ENCODE measurements around the gene FOSL2.
A peak's percentile ranks its signal among the peaks of the same experiment; 100 is the strongest.
"Not testable (repeated sequence)": the region's sequence is repeated elsewhere in the genome, so short reads cannot be mapped to it uniquely, and the experiment has no call there.

Gene FOSL2

DNA sequence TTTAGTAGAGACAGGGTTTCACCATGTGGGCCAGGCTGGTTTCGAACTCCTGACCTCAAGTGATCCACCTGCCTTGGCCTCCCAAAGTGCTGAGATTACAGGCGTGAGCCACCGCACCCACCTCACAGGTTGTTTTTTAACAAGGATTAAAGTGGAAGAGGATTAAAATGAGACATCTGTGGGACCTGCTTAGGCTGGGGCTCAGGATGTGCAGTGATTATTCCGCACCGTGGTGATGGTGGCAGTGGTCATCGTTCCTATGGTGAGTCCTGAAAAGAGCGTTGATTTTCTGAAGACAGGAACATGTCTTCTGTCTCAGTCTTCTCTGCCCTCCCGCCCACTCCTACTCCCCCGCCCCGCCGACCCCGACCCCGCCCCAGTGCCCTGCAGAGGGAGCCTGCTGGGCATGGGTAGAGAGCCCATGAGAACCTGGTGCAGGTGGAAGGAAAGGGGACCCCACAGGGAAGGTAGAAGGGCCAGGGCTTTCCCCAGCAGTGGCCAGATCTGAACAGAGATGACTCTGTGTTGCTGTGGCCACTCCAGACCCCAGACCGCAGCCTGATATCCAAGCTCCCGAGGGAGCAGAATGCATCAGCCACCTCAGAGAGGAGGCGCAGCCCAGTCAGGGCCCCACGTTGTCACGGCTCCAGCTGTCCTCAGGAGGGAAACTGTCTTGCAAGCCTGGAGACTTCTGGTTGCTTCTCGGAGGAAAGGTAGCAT, 34.5 kb upstream of the FOSL2 start:
- no peak for DNase-seq

DNA sequence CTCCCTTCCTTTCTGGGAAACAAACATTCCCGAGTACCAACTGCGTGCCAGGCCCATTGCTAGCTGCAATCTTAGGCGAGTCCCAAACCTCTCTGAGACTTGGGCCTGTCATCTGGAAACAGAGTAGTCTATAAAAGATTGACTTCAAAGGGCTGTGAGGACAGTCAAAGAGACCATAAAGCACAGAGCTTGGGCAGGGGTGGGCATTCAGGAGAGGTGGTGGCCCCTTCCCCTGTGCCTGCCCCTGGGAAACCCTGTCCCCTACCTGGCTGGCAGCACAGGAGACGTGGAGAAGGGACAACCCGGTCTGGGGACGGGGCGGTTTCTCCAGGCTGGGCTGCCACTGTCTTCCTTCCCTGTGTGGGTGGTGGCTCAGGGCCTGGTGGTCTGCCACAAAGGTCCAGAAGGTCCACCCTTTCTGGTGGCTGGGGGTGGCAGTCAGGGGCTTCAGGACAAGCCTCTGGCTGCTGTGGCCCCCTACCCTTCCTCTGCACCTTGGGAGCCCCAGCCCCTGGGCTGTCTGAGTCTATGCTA, 33.9 kb upstream of the FOSL2 start:
- DNase-seq, result no peak

DNA sequence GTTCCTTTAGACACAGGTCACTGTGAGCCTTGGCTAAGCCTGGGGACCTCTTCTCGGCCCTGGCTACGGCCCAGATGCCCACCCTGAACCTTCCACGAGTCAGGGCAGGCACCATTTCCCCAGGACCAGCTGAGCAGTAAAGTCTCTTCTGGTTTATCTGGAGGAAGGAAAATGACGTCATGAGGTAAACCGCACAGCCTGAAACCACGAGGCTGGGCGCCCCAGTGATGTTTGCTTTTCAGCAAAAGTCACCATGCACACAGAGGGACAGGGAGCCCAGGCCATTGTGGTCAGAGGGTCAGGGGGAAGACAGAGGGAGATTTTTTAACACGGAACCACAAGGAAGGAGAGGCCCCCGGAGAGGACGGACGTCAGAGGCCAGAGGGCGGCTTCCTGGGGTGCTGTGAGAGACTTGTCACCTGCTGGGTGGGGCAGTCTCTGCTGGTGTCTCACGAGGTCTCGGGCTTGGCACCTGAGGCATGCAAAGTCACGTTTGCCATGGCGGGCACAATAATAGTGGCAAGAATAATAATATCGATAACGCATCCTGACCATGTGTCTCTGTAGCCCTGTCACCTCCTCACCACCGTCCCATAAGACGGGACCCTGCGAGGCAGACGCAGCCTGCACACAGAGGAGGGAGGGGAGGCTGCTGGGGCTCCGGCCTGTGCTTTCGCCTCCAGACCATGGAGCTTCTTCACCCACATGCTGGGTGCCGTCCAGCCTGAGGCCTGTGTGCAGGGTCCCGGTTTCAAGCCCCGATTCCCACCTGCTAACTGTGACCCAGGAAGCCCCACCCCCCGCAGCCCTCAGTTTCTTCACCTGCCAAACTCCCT, 33.2 kb upstream of the FOSL2 start:
- DNase-seq, result peak; percentile 84

DNA sequence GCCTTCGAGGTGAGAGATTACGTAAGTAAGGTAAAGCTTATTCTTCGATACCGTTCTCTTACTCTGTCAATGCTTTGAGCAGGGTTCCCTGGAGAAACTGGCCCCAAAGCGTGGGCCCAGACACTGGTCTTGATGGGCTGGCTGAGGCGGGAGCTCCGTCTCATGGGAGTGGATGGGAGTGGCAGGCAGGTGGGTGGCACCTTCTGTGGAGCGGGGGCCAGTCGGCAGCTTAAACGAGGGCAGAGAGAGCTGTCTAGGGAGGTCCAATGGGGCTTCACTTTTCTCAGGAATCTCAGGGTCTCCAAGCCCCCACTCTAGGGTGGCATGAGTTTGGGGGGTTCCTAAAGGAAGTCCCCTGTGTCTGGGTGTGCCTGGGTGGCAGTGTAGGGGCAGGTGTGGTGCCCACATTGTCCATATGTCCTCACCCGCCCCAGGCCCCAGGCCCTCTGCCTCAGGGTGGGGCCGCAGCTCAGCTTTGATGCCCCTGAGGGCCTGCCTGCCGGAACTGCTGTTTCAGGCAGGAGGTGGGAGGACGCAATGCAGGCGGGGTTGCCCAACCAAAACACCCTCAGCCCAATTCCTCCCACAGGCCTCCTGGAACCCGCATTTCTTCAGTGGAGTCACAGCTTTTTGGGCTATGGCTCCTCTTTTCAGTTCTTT, 32.5 kb upstream of the FOSL2 start:
- no peak for DNase-seq

DNA sequence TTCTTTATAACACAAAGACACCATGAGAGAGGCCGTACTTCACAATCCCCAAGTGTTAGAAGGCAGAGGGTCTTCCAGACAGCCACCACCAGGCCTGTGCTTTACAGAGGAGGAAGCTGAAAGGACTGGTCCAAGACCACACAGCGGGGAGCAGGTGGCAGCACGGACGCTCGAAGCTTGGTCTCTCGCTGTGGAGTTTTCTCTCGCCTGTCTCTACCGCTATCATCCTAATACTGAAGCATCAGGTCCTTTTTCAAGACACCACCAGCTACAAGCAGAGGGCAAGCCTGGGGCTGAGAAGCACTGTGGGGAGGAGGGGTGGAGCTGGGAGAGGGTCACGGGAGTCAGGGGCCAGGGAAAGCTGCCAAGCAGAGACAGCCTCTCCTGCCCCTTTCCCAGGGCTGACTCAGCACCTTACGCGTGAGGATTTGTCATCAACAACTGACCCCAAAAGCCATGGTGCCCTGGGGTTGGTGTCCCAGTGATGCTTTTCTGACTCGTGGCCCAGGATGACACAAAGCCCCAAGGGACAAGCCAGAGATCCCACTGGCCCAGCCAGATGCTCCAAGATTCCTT, 31.9 kb upstream of the FOSL2 start:
- DNase-seq, result no peak

DNA sequence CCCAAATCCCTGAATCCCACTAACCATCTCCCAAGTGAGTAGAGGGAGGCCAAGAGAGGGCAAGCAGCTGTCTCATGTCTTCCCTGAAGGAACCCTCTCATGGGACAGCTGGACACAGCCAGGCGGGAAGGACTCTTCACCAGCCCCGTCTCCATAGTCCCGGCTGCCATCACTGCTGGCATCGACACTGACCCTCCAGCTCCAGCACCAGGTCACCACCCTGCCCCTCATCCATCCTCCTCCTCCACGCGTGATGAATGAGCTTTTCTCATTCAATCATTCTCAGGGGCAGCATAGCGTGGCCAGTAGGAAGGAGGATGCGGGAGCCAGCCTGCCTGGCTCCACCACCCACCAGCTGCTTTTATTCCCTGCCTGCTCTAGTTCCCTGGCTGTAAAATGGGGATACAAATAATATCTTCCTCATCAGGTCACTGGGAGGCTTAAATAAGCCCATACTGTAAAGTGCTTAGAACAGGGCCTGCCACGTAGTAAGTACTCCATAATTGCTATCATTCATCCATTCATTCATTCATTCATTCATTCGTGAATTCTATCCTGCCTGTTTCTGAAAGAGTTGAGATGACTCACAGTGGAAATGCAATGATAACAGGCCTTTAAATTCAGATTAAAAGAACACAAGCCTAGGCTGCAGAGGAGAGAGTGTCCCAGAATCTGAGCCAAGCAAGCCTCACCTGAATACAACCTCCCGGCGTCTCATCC, 30.5 kb upstream of the FOSL2 start:
- DNase-seq, result no peak

DNA sequence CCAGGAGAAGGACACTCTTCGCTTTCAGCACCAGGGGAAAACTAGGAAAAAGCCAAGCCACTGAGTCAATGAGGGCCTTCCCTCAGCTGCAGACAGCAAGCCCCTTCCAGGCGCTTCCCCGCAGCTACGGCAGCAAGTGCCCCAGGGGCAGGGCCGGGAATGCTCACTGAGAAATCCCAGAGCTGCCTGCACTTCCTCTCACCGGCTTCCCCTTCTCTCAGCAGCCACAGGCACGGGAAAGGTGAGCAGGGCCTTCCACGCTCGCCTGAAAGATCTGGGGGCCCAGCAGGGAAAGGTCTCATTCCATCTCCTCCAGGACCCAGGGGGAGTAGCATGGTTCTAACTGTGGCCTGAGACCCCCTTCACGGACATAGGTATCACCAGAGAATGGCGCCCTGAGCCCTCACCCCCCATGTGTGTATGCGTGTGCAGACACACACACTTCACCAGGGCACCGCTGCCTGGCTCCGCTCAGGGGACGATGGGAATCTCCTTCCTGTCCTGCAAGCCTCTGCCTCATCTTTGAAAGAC, 29.6 kb upstream of the FOSL2 start:
- no peak for DNase-seq

DNA sequence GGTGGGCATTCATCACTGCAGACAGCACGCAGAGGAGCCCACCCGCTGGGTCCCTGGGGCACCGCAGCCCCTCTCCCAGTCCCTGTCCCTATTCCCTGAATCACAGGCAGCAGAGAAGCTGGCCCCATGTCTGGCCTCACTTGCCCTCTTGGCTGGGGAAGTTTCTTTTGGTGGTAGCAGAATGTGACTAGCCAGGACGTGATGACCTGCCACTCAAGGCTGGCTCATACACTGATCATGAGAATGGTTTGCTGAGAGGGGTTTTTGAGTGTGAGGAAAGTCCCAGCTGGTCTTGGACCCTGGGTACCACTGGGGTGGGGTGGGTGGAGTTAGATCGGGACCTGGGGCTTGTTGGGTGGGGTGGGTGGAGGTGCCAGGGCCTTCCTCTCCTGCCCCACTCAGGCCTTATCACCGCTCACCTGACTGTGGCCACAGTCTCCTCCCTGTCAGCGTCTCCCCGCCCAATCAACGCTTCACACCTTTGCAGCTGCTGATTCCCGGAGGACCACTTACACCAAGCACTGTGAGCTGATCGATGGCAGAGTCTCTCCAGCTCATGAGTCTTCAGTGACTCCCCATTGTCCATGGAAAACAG, 28.9 kb upstream of the FOSL2 start:
- DNase-seq, result no peak

DNA sequence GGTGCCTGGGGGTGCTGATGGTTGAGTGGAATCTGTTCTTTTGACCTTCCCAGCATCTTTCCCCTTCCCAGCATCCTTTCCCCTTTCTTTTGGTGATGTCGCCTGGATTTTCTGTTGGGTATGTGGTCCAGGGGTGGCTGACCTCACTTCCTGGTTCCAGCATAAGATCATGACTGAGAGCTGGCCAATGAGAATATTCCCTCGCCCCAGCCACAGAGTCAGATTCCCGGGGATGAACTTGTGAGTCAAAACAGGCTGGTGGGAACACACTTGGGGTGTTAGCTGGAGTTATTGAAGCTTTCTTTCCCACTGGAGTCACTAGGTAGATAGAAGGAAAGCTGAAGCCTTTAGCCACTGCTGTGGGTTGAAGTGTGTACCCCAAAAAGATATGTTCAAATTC, 28.0 kb upstream of the FOSL2 start:
- no peak for DNase-seq

DNA sequence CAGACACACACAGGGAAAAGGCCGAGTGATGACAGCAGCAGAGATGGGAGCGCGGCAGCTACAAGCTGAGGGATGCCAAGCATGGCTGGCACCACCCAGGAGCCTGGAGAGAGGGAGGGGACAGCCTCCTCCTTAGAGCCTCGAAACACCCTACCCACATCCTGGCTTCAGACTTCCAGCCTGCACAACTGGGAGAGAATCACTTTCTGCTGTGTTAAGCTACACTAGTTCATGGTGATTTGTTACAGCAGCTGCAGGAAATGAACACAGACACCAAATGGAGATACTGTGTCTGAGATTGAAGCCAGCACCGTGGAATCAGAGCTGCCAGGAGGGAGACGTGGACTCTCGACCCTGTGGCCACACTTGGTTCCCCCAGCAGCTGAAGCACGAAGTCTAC, 27.5 kb upstream of the FOSL2 start:
- DNase-seq, result no peak

DNA sequence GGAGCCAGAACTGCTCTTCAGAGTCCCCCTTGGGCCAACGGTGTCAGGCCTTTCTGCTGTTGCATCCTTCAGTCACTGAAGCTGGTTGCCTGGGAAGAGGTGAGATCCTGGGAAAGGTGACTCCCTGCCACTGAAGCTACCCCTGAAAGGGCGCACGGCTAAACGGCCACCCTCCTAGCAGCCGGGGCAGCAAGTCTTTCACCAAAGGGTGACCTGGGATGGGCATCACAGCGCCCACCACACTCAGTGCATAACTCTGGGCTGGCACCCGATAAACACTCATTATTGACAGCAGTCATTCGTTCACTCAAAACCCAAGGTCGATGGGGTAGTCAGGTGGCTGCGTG, 26.5 kb upstream of the FOSL2 start:
- DNase-seq, result no peak

DNA sequence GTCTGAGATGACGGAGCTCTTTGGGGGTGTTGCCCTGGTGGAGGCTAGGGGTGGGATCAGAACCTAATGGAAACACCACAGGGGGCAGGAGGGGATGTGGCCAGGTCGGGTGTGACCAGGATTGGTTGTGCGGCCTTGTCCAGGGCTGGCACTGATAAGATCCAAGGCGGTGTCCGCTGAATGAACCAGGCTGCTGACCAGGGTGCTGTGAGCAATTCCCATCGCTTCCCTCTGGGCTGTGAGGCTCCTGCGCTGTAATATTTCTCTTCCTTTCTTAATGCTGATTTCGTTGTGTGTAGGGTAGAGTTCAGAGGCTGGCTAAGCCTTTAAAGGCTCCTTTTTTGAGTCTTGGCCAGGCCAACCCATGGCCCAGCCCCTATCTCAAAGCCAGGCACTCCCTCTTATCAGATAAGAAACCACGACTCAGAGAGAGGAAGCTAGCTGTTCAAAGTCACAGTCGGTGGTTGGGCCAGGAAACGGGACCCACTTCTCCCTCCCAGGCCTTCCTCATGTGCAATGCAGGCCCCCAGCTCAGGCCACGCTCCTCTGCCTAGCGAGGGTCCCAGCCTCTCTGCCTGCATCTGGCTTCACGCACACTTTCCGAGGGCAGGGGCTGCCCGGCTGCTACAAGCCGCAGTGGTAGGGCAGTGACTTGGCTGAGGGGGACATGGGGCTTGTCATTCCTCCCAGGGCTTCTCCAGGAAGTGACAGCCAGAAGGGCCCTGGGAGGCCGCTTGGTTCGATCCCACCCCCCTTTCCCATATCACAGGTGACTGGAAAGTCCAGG, 26.0 kb upstream of the FOSL2 start:
- DNase-seq, result no peak

DNA sequence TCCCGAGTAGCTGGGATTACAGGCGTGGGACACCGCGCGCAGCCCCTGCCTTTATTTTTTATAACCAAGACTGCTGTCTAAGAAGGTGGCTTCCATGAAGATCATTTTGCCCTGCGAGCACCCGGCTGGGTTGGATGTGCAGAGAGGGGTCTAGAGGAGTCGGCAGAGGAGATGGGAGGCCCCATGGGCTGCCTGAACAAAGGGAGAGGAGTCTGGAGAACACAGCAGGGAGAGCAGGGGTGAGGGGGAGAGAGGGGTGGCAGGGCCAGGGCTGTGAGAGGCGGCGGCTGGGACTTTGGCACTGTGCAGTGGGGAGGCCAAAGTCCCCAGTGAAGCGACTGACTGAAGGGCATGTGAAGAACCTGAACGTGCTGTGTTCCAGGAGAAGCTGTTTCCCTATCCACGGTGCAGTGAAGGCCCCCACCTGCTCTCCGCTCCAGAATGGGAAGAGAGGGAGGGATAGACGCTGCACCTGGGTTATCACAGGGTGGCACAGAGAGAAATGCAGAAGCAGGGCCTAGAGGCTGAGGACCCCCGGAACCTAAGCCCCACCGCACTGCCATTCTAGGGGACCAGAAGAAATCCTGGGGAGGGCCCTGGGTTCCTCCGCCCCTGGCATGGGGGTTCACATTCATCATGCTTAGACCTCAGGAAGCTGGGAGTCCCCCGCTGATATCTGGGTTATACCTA, 24.8 kb upstream of the FOSL2 start:
- no peak for DNase-seq

DNA sequence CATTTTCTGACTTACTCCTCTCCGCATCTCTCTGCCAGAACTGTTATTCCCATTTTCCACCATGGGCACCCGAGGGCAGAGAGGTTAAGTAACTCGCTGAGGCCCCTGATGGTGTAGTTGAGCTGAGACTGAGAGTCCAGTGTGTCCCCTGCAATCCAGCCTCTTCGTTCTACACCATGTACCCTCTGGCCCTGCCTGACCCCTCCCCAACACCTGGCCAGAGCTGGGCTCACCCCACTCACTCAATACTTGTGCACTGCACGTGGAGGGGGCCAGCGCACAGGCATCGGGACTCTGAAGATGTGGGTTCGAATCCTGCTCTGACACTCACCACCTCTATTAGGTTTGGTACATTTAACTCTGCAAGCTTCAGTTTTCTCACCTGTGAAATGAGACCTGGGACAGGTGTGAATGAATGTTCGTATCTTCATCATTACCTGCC, 24.3 kb upstream of the FOSL2 start:
- DNase-seq, result no peak

DNA sequence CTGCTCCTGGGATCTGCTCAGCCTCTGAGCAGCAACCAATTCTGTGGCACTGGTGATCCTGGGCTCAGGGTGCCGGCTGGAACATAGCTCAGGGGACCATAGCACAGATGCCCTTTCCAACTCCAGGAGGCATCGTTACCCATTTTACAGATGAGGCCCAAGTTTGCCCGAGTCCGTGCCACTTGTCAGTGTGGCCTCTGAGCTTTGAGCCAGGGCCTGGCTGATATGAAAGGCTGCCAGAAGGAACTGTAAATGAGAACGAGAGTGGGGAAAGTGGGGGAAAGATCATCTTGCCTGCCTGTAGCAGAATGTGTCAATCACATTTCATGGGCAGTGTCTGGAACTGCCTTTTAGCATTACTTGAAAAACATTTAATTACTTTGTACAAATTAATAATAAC, 23.3 kb upstream of the FOSL2 start:
- no peak for DNase-seq

DNA sequence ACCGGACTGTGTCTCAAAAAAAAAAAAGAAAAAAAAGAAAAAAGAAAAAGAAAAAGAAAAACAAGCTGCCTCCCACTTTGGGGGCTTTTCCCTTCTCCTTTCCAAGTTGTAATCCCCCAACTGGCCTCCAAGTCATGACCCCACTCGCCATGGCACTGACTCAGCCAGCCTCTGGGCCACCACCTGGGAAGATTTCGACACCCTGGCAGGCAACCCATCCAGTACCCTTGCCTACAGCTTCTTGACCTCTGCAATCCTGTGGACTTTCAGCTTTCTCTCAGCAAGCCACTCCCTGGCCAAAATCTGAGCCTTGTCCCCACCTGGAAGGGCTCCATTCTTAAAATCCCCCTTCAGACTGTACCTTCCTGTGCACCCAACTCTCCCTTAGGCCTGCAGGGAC, 22.3 kb upstream of the FOSL2 start:
- DNase-seq, result no peak

DNA sequence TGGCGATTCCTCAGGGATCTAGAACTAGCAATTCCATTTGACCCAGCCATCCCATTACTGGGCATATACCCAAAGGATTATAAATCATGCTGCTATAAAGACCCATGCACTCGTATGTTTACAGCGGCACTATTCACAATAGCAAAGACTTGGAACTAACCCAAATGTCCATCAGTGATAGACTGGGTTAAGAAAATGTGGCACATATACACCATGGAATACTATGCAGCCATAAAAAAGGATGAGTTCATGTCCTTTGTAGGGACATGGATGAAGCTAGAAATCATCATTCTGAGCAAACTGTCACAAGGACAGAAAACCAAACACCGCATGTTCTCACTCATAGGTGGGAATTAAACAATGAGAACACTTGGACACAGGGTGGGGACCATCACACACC, 20.9 kb upstream of the FOSL2 start:
- DNase-seq, result not testable (repeated sequence)

DNA sequence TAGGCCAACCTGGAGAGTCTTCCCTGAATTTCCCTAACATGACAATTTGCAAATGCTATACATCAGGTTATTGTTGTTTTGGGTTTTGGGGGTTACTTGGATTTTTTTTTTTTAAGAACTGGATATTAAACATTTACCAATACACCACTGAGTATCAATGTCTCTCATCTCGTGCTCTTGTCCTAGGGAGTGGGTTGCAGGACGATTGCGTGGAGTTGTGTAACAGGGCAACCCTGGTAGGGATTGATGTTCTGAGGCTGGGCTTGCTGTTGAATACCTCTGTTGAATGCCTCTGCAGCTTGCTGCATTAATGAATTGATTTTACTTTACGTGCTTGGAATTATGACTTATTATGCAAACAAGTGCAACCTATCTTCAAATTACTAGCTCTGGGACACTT, 18.8 kb upstream of the FOSL2 start:
- no peak for DNase-seq

DNA sequence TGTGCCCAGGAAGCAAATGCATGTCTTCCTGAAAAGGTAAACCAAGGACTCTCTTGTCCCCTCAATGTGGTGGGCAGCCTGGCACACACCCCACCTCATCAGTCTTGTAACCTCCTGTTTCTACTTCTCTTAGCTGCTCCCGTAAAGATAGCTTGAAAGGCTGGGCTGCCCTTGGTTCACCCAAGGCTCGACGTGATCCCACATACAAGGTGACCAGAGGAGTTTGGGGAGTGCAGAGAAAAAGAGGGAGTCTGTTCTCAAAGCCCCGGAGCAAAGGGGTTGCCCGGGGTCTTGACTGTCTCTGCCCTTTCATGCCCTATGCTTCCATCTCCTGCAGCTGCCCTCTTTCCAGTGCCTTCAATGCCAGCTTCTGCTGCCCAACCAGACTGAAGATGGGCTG, 18.3 kb upstream of the FOSL2 start:
- no peak for DNase-seq

DNA sequence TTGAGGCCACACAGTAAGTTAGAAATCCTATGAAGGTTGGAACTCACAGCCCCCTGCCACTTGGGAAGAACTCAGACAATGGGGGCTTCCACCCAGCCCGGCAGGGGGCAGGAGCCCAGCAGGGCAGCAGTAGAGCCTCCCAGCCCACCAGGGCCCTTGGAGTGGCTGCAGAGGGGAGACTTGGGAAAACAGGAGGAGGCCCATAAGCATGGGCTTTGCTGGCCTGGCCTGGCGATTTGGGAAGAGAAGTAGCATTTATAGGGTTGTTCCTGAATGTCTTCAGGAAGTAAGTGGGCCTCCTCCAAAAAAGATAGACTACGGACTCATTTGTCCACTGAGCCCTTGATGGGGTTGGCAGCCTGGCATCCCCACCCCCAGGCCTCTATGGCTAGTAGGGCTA, 17.4 kb upstream of the FOSL2 start:
- no peak for DNase-seq
